GM13977 (cell line): ENCODE data around the gene PRDM2.

Experiments used
- DNase-seq: peaks from one replicate; pipeline ENCODE4 v3.0.0; 2012; ENCODE audit warnings: low spot score
- in situ Hi-C: fragments of 300-500 bp; cut with MboI; formaldehyde crosslinking; loops from one replicate; pipeline ENCODE4 v1.12.0; 2022; ENCODE audit warnings: low sequenced_read_pairs, low pct_unique_long_range_greater_than_20kb, mixed read lengths, inconsistent platforms; ENCODE audit not compliant: unreplicated experiment
- TF ChIP-seq, protein P1 (sequence below): IDR thresholded peaks from 2 replicates; pipeline ENCODE4 v1.5.1; 2012; ENCODE audit warnings: mild to moderate bottlenecking, control low read depth; ENCODE audit not compliant: insufficient read depth; ENCODE audit errors: extremely low read depth, missing control alignments

PRDM2 gene

DNA sequence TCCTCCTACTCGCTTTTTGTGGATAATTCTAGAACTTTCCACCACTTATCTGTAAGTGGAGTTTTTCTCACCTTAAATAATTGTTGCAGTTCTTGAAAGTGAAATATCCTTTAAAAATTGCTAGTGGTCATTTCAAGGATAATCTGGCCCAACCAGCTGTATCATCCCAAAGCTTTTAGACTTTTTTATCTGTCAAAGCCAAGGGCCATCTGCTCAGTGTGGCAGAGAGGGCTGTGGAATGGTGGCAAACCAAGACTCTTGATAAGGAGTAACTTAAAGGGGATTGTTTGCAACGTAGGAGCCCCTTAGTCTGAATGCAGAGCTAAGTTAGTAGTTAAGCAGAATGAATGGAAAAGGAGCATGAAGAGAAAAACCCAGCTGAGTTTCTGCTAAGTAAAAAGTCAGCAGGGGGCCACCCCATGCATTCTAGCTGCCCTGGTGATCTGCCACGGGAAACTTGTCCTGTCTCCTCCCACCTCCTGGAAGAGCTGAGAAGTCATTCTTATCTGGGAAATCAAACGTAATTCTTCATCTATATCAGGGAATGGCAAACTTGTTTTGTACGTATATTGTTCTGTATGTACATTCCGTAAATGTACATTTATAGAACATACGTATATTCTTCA is 169.3 kb downstream of the PRDM2 start:
- in situ Hi-C loops: no loop called here
- TF ChIP-seq, protein P1, sequence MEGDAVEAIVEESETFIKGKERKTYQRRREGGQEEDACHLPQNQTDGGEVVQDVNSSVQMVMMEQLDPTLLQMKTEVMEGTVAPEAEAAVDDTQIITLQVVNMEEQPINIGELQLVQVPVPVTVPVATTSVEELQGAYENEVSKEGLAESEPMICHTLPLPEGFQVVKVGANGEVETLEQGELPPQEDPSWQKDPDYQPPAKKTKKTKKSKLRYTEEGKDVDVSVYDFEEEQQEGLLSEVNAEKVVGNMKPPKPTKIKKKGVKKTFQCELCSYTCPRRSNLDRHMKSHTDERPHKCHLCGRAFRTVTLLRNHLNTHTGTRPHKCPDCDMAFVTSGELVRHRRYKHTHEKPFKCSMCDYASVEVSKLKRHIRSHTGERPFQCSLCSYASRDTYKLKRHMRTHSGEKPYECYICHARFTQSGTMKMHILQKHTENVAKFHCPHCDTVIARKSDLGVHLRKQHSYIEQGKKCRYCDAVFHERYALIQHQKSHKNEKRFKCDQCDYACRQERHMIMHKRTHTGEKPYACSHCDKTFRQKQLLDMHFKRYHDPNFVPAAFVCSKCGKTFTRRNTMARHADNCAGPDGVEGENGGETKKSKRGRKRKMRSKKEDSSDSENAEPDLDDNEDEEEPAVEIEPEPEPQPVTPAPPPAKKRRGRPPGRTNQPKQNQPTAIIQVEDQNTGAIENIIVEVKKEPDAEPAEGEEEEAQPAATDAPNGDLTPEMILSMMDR: no peak
- no peak for DNase-seq

DNA sequence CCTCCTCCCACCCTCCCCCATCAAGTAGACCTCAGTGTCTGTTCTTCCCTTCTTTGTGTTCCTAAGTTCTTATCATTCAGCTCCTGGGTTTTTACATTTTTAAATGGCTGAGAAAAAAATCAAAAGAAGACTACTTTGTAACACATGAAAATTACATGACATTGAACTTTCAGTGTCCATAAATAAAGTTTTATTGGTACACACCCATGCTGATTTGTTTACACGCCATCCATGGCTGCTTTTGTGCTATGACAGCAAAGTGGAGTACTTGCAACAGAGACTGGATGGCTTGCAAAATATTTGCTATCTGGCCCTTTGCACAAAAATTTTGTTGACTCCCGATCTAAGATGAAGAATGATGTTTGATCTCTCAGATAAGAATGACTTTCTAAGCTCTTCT is 171.4 kb downstream of the PRDM2 start:
- TF ChIP-seq, protein P1: no peak
- DNase-seq: no peak
- in situ Hi-C loops: no loop called here

DNA sequence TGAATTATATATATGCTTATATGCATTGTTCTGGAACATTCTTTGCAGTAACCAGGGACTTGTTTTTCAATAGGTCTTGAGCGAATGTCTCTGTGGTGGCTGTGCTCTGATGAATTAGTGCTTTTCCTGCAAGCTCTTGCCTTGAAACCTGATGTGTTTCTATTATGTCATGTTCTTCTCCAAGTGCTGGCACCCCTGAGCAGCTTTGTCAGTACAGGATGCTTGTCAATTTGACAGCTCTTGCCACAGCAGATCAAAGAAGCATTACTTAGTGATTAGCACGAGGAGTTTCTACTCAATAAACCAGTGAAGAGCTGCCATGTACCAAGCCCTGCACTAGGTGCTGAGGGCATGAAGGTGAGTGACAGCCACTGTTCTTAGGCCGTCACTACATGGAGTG is 171.9 kb downstream of the PRDM2 start:
- DNase-seq: no peak
- in situ Hi-C loops: no loop called here
- TF ChIP-seq, protein P1: no peak

DNA sequence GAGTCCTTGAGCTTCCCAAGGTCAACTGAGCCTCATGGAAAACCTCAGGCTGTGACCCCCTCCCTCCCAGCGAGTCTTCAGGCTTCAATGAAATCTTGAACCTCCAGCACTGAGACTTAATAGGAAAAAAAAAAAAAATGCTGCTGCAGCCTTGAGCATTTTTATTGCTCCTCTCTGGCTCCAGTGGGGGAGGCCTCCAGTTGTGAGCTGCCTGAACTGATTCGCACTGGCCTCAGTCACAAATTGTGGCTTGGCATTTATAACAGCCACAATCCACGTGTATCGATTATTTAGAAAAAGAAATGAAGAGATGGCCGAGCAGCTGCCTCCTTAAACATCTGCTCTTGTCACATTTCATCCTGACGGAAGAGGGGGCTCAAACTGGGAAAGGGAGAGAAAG is 173.0 kb downstream of the PRDM2 start:
- TF ChIP-seq, protein P1: no peak
- in situ Hi-C loops: no loop called here
- DNase-seq: no peak
